Right ventricle myocardium superior (tissue), 1 donor: Measurements from ENCODE around the gene IZUMO3. TPM values are rescaled to one million over a fixed set of nuclear protein-coding genes. Genes with fewer than 3 reads are reported as not detected.

Source experiments
- ATAC-seq: fragments of 200-7000 bp; cut with Tn5 transposase; one replicate; pipeline ENCODE4 v1.9.1; 2020; ENCODE audit warnings: mild to moderate bottlenecking; ENCODE audit not compliant: poor library complexity
- DNase-seq: peaks from one replicate; pipeline ENCODE4 v3.0.0-alpha.2; 2020
- intact Hi-C: fragments of 100-400 bp; cut with DNase I; formaldehyde crosslinking; loops from one replicate; pipeline ENCODE4 v1.11.2; 2022
- total RNA-seq: library from RNA; stranded (reverse); fragmentation: NEBNext Ultra II Directional; extraction: Animal tissue kit (Norgen Biotek cat#: 25700); gene quantifications from one replicate; pipeline ENCODE4 v1.2.1, GENCODE V29; 2021
- donor health status: DM: no; HTN: yes; CAD: no; lungs with severe emphysema.

The IZUMO3 gene
- total RNA-seq, 1 donor from 2014 or later: not detected

DNA sequence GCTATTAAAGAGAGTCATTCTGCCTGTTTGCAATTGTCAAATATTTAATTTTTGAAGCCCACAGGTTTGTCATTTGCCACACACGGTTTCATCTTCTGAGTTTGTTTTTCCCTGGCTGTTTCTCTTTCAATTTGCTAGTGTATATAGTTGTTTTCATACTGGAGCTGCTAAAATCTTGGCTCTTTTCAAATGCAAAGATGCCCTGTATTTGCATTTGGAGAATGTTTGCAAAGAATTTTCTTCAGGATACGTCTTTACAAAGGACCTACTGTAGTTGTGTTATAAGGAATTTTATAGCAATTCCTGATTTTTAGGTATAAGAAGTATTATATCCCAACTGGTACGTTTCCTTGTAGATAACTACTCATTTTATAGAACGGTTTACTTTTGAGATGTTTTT is 48.0 kb downstream of the IZUMO3 start:
- intact Hi-C loops: no loop called here
- ATAC-seq (no peak), DNase-seq (no peak)
